Mesothelial cell of epicardium (in vitro differentiated cells): ENCODE results near the gene MAP3K1. TPM values are rescaled to one million over a fixed set of nuclear protein-coding genes. Genes with fewer than 3 reads are reported as not detected.
A peak's percentile ranks its signal among the peaks of the same experiment; 100 is the strongest.

Source experiments
- DNase-seq, 2 experiments: peaks; one replicate each; pipeline ENCODE4 v3.0.0; 2021; ENCODE audit warnings: low spot score in 2 of 2; ENCODE audit not compliant: unreplicated experiment in 2 of 2
- H3K27ac Mint-ChIP-seq: 2 replicates; pipeline ENCODE4 v1.8.0; 2021; ENCODE audit warnings: mixed read lengths
- H3K27me3 Mint-ChIP-seq: 2 replicates; pipeline ENCODE4 v1.8.0; 2021; ENCODE audit warnings: low read depth, mixed read lengths
- H3K36me3 Mint-ChIP-seq: 2 replicates; pipeline ENCODE4 v1.8.0; 2021; ENCODE audit warnings: mixed read lengths
- H3K4me1 Mint-ChIP-seq: 2 replicates; pipeline ENCODE4 v1.8.0; 2021; ENCODE audit warnings: mixed read lengths
- H3K4me3 Mint-ChIP-seq: 2 replicates; pipeline ENCODE4 v1.8.0; 2021; ENCODE audit warnings: mild to moderate bottlenecking, moderate library complexity, mixed read lengths
- H3K9me3 Mint-ChIP-seq: 2 replicates; pipeline ENCODE4 v1.8.0; 2021; ENCODE audit warnings: mixed read lengths
- total RNA-seq: library from RNA; stranded (reverse); gene quantifications from 3 replicates; pipeline ENCODE4 v1.2.1, GENCODE V29; 2021
- TF ChIP-seq, protein P1 (sequence below): fragments of 200-600 bp; sonication (generic); IDR thresholded peaks from one replicate; pipeline ENCODE4 v1.5.0; 2021; ENCODE audit warnings: antibody characterized with exemption; ENCODE audit not compliant: unreplicated experiment

MAP3K1 gene
- total RNA-seq, 1 donor from 2014 or later = 54.8 TPM

DNA sequence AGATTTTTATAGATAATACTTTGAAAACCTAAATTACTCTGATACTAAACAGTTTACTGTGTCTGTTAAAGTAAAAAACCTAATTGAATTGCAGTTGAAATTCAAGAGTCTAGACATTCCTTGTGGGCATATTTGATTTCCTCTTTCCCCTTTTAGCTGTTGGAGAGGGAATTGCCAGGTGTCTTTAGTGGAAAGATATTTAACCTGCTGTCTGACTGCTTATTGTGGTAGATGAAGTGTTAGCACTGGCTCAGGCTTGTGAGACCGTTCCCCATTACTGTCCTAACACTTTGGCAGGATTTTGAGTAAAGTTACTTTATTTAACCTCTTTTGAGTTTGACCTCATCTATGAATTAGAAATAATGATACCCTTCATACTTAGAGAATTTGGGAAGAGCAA is 16.4 kb downstream of the MAP3K1 start:
- peaks cover 79% of the 10 kb centered on the region for H3K4me1 Mint-ChIP-seq
- TF ChIP-seq, protein P1, sequence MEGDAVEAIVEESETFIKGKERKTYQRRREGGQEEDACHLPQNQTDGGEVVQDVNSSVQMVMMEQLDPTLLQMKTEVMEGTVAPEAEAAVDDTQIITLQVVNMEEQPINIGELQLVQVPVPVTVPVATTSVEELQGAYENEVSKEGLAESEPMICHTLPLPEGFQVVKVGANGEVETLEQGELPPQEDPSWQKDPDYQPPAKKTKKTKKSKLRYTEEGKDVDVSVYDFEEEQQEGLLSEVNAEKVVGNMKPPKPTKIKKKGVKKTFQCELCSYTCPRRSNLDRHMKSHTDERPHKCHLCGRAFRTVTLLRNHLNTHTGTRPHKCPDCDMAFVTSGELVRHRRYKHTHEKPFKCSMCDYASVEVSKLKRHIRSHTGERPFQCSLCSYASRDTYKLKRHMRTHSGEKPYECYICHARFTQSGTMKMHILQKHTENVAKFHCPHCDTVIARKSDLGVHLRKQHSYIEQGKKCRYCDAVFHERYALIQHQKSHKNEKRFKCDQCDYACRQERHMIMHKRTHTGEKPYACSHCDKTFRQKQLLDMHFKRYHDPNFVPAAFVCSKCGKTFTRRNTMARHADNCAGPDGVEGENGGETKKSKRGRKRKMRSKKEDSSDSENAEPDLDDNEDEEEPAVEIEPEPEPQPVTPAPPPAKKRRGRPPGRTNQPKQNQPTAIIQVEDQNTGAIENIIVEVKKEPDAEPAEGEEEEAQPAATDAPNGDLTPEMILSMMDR = no peak
- no peak for DNase-seq
- H3K36me3 Mint-ChIP-seq = no peaks in the 10 kb centered on the region
- H3K27ac Mint-ChIP-seq = peak overlapping the region; percentile 78
- H3K4me3 Mint-ChIP-seq = no peak overlapping the region
- no peaks in the 10 kb centered on the region for H3K9me3 Mint-ChIP-seq
- H3K27me3 Mint-ChIP-seq = no peaks in the 10 kb centered on the region

DNA sequence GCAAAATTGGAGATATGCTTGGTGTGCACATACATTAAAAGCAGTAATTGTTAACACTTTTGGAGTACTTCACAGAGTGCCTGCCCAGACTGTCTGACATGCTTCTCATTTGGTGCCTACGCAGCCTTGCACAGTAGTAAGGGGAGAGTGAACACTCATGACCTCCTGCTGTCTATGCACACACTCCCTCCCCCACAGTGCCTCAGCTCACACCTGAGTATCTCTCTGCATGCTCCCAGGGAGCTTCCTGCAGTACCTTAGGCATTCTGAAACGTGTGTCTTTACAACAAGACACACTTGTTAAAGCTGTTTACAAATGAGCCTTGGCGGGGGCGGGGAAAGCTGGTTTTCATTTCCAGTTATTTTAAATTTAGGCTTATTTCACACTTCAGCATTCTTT is 18.0 kb downstream of the MAP3K1 start:
- Mint-ChIP-seq H3K27me3 (no peaks in the 10 kb centered on the region), H3K27ac (peak overlapping the region; percentile 64), H3K9me3 (no peaks in the 10 kb centered on the region), H3K36me3 (no peaks in the 10 kb centered on the region), H3K4me1 (peaks cover 83% of the 10 kb centered on the region), H3K4me3 (no peak overlapping the region)
- TF ChIP-seq, protein P1 = no peak
- no peak for DNase-seq

DNA sequence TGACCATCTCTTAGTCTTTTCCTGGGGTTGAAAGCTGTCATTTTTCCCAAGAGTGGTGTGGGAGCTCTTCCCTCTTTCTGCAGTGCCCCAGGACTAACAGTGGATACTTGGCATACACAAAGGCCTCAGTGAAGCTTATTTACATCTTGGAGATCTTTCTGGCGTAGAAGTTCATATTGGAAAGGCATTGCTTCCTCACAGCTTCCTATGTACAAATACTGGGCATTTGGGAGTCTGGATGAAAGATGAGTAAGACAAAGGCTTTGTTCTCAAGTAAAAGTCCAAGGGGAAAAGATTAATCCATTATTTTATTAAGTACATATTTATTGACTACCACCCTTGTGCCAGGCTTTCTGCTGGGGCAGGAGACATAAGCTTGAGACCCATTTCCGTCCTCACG is 22.0 kb downstream of the MAP3K1 start:
- TF ChIP-seq, protein P1 = no peak
- no peaks in the 10 kb centered on the region for H3K36me3 Mint-ChIP-seq
- H3K27me3 Mint-ChIP-seq = no peaks in the 10 kb centered on the region
- peak overlapping the region; percentile 64 for H3K27ac Mint-ChIP-seq
- H3K9me3 Mint-ChIP-seq = no peaks in the 10 kb centered on the region
- no peak overlapping the region for H3K4me3 Mint-ChIP-seq
- DNase-seq = no peak
- H3K4me1 Mint-ChIP-seq = peaks cover 65% of the 10 kb centered on the region

DNA sequence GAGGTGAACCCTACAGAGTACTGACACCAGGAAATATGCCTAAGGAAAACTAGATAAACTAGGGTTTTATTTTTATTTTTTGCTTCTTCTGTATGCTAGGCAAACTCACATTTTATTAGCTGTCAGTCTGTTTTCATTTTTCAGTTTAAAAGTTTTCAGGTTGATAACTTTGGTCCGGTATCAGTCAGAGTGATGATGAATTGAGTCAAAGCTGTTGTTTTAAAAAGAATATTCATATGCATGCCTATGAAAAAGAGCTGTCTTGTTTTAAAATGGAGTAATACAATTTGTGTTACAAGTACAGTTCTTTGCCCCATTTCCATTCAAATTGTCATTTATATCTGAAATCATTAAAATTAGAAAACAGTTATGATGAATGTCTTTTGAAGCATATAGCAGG is 22.6 kb downstream of the MAP3K1 start:
- Mint-ChIP-seq H3K27me3 (no peaks in the 10 kb centered on the region), H3K4me1 (peaks cover 64% of the 10 kb centered on the region), H3K36me3 (no peaks in the 10 kb centered on the region), H3K4me3 (no peak overlapping the region), H3K27ac (peak overlapping the region; percentile 64), H3K9me3 (no peaks in the 10 kb centered on the region)
- TF ChIP-seq, protein P1 = no peak
- DNase-seq = no peak

DNA sequence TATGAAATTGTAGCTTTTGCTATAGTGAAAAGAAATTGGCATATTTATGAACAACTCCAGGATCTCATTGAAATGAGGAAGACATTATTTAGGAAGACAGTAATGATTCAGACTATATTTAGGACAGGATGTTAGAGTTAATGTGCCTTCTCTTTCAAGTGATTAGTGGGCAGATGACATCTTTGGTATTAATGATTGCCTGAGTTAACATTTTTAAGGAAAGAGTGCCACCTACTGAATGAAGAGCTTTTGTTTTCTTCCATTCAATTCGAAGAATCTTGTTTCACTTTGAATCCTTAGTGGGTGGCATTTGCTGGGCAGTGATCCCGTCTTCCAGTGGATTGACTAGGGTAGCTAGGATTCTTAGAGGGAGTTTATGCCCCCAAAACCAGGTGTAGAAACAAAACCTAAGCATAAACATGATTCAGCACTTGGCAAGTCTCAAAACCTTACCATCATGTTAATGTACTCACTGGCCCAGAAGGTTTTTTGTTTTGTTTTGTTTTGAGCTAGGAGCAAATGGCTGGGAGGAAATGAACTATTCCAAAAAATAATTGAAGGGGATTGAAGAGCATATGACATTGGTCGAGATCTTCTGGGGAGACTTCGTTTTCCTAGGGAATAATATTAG is 23.2 kb downstream of the MAP3K1 start:
- DNase-seq = no peak
- Mint-ChIP-seq H3K4me3 (no peak overlapping the region), H3K9me3 (no peaks in the 10 kb centered on the region), H3K27me3 (no peaks in the 10 kb centered on the region), H3K4me1 (peaks cover 61% of the 10 kb centered on the region), H3K36me3 (no peaks in the 10 kb centered on the region), H3K27ac (peak overlapping the region; percentile 64)
- TF ChIP-seq, protein P1 = no peak

DNA sequence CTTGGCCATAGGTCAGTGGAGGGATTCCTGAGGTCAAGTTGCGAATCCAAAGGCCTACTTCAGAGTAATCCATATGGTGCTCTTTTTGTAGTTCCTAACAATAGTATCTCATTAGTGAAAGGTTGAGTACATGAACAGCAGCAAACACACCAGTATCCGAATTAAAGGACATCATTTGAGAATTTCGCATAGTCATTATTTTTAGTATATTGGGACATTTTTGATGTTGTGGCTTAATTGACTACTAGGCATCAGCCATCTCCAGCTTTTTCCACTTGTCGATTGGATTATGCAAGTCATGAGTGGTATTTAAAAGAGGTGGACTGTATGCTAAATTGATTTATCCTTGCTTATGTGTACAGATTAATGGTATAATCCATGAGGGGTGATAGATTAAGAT is 23.7 kb downstream of the MAP3K1 start:
- H3K36me3 Mint-ChIP-seq = no peaks in the 10 kb centered on the region
- TF ChIP-seq, protein P1 = no peak
- peaks cover 60% of the 10 kb centered on the region for H3K4me1 Mint-ChIP-seq
- H3K27ac Mint-ChIP-seq = peak overlapping the region; percentile 64
- H3K9me3 Mint-ChIP-seq = no peaks in the 10 kb centered on the region
- no peaks in the 10 kb centered on the region for H3K27me3 Mint-ChIP-seq
- no peak for DNase-seq
- no peak overlapping the region for H3K4me3 Mint-ChIP-seq
